Vagina (tissue), 2 donors: ENCODE results near the gene E2F1. TPM values are rescaled to one million over a fixed set of nuclear protein-coding genes. Genes with fewer than 3 reads are reported as not detected.

Experiments used
- DNase-seq, 2 donors: peaks; one replicate each; pipeline ENCODE4 v3.0.0-alpha.2; 2017; ENCODE audit errors: extremely low spot score in 2 of 2
- H3K27ac ChIP-seq: fragments of 200-600 bp; sonication (generic); one replicate; pipeline ENCODE4 v1.5.1; 2019
- H3K27me3 ChIP-seq: fragments of 200-600 bp; sonication (generic); one replicate; pipeline ENCODE4 v1.5.1; 2019
- H3K36me3 ChIP-seq, 2 donors: fragments of 200-600 bp; sonication (generic); one replicate each; pipeline ENCODE4 v1.5.1; 2017 to 2019
- H3K4me1 ChIP-seq: fragments of 200-600 bp; sonication (generic); one replicate; pipeline ENCODE4 v1.5.1; 2019
- H3K4me3 ChIP-seq, 2 donors: fragments of 200-600 bp; sonication (generic); 1 replicate in 1 of 2; 2 replicates in 1 of 2; pipeline ENCODE4 v1.5.1; 2016 to 2019
- H3K9me3 ChIP-seq: fragments of 200-600 bp; sonication (generic); one replicate; pipeline ENCODE4 v1.5.1; 2019
- POLR2A ChIP-seq, 2 donors: fragments of 450-650 bp; IDR thresholded peaks; one replicate each; pipeline ENCODE4 v1.6.1; 2017; ENCODE audit warnings: antibody characterized with exemption in 2 of 2, mild to moderate bottlenecking in 2 of 2, moderate library complexity in 2 of 2
- POLR2AphosphoS5 ChIP-seq, 2 donors: sonication (generic); formaldehyde crosslinking; IDR thresholded peaks; one replicate each; pipeline ENCODE4 v1.9.0; 2017; ENCODE audit warnings: antibody characterized with exemption in 2 of 2, mild to moderate bottlenecking in 2 of 2, low read depth in 1 of 2; ENCODE audit not compliant: insufficient read depth in 1 of 2
- intact Hi-C: fragments of 100-400 bp; cut with DNase I; formaldehyde crosslinking; loops from one replicate; pipeline ENCODE4 v1.15.1; 2023
- total RNA-seq: library from RNA; depleted of rRNA; stranded (reverse); fragments of >200 nt; gene quantifications from one replicate; pipeline ENCODE4 v1.2.3, GENCODE V29; 2016
- TF ChIP-seq, protein P1 (sequence below), 3 experiments: fragments of 450-650 bp in 2 of 3; fragments of 200-600 bp in 1 of 3; sonication (generic) in 1 of 3; IDR thresholded peaks; one replicate each; pipeline ENCODE4 v1.5.1; 2017 to 2019; ENCODE audit warnings: antibody characterized with exemption in 3 of 3, mild to moderate bottlenecking in 2 of 3, moderate library complexity in 2 of 3

E2F1 gene
- total RNA-seq, 1 donor from 2014 or later = 0.49 TPM

DNA sequence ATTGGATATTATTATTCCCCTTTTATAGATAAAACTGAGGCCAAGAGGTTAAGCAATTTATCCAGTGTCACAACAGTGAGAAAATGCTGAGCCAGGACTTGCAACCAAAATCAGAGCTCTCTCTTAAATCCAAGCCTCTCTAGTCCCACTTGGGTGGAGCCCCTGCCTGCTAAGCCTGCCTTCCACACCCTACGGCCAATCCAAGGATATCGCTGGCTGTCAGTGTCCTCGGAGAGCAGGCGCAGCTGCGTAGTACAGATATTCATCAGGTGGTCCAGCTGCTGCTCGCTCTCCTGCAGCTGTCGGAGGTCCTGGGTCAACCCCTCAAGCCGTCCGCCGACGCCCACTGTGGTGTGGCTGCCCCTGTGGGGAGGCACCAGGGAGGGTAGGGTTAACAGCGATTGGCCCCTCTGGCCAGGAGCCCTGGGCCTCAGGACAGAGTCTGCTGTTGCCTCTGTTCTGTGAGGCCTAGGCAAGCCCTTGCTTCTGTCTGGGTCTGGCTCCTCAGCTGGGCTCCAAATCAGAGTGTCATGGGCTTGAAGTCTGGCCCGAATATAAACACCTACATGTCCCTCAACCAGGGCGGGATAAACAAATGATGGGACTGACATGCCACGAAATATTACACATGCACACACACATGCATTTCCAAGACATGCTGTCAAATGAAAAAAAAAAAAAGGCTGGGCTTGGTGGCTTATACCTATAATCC lies 8.0 kb downstream of the E2F1 start:
- intact Hi-C loops = loop anchor here (10.0 kb wide), 1 partner anchor 57 kb away; the partner anchor contains the start of gene ZNF341
- Histone ChIP-seq H3K27me3 (no peaks in the 10 kb centered on the region), H3K4me1 (peaks cover 28% of the 10 kb centered on the region), H3K27ac (no peak overlapping the region), H3K4me3 (no peak overlapping the region), H3K9me3 (no peaks in the 10 kb centered on the region), H3K36me3 (no peaks in the 10 kb centered on the region)
- no peak for DNase-seq
- TF ChIP-seq, protein P1, sequence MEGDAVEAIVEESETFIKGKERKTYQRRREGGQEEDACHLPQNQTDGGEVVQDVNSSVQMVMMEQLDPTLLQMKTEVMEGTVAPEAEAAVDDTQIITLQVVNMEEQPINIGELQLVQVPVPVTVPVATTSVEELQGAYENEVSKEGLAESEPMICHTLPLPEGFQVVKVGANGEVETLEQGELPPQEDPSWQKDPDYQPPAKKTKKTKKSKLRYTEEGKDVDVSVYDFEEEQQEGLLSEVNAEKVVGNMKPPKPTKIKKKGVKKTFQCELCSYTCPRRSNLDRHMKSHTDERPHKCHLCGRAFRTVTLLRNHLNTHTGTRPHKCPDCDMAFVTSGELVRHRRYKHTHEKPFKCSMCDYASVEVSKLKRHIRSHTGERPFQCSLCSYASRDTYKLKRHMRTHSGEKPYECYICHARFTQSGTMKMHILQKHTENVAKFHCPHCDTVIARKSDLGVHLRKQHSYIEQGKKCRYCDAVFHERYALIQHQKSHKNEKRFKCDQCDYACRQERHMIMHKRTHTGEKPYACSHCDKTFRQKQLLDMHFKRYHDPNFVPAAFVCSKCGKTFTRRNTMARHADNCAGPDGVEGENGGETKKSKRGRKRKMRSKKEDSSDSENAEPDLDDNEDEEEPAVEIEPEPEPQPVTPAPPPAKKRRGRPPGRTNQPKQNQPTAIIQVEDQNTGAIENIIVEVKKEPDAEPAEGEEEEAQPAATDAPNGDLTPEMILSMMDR (IDR thresholded peaks at IDR 0.05) = no peak
- no peak for TF ChIP-seq POLR2A (IDR thresholded peaks at IDR 0.05)
- TF ChIP-seq POLR2AphosphoS5 (IDR thresholded peaks at IDR 0.05; ENCODE audit: insufficient read depth in 1 of 2, low read depth in 1 of 2) = peak in 1 of 2 donors; percentile 48

DNA sequence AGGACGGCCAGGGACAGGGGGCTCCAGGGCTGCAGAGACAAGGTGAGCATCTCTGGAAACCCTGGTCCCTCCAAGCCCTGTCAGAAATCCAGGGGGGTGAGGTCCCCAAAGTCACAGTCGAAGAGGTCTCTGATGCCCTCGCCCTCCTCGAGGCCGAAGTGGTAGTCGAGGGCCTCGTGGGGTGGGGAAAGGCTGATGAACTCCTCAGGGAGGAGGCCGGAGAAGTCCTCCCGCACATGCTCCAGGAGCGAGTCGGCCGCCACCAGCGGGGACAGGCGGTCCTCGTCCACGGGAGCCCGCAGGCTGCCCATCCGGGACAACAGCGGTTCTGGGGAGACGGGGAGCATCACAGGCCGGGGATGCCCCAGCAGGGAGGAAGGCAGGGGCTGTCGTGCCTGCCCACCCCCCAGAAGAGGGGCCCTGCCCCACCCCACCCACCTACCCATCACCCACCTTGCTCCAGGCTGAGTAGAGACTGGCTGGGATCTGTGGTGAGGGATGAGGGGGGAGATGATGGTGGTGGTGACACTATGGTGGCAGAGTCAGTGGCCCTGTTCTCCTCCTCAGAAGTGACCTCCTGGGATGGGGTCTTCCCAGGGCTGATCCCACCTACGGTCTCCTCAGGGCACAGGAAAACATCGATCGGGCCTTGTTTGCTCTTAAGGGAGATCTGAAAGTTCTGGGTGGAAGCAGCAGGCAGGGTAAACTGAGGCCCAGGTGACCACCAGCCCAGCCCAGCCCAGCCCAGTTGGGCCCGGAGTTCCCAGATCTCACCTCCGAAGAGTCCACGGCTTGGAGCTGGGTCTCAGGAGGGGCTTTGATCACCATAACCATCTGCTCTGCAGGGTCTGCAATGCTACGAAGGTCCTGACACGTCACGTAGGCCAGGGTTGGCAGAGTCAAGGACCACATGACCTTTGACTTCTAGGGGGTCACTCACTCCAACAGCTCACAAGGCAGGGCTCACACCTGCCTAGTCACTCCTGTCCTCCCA lies 9.2 kb downstream of the E2F1 start:
- Histone ChIP-seq H3K36me3 (no peaks in the 10 kb centered on the region), H3K9me3 (no peaks in the 10 kb centered on the region), H3K4me3 (no peak overlapping the region), H3K27me3 (no peaks in the 10 kb centered on the region), H3K4me1 (peaks cover 40% of the 10 kb centered on the region), H3K27ac (peak overlapping the region; percentile 95)
- DNase-seq = no peak
- intact Hi-C loops = loop anchor here (10.0 kb wide), 1 partner anchor 58 kb away; the partner anchor contains the start of gene ZNF341
- TF ChIP-seq, protein P1 (IDR thresholded peaks at IDR 0.05) = no peak
- TF ChIP-seq POLR2A (IDR thresholded peaks at IDR 0.05) (no peak), POLR2AphosphoS5 (IDR thresholded peaks at IDR 0.05; ENCODE audit: insufficient read depth in 1 of 2, low read depth in 1 of 2) (no peak)

DNA sequence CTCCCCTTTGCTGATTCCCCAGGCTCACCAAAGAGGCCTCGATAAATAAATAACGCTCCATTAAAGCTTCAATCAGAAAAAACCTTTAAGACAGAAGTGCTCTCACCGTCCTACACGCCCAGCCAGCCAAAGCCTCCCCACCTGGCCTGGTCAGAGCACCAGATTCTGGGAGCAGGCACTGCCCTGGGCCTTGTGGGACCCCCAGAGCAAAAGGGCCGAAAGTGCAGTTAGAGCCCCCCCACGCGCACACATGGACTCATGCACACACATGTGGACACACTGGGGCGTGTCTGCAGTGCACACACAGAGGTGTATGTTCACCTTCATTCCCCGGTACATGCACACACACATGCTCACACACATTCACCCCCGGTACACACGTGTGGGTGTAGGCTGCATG lies 10.1 kb downstream of the E2F1 start:
- DNase-seq = no peak
- H3K9me3 ChIP-seq = no peaks in the 10 kb centered on the region
- H3K4me3 ChIP-seq = no peak overlapping the region
- peak overlapping the region; percentile 95 for H3K27ac ChIP-seq
- intact Hi-C loops = loop anchor here (10.0 kb wide), 1 partner anchor 59 kb away; the partner anchor contains the start of gene ZNF341
- no peaks in the 10 kb centered on the region for H3K36me3 ChIP-seq
- H3K27me3 ChIP-seq = no peaks in the 10 kb centered on the region
- TF ChIP-seq POLR2A (IDR thresholded peaks at IDR 0.05) = no peak
- H3K4me1 ChIP-seq = peaks cover 47% of the 10 kb centered on the region

DNA sequence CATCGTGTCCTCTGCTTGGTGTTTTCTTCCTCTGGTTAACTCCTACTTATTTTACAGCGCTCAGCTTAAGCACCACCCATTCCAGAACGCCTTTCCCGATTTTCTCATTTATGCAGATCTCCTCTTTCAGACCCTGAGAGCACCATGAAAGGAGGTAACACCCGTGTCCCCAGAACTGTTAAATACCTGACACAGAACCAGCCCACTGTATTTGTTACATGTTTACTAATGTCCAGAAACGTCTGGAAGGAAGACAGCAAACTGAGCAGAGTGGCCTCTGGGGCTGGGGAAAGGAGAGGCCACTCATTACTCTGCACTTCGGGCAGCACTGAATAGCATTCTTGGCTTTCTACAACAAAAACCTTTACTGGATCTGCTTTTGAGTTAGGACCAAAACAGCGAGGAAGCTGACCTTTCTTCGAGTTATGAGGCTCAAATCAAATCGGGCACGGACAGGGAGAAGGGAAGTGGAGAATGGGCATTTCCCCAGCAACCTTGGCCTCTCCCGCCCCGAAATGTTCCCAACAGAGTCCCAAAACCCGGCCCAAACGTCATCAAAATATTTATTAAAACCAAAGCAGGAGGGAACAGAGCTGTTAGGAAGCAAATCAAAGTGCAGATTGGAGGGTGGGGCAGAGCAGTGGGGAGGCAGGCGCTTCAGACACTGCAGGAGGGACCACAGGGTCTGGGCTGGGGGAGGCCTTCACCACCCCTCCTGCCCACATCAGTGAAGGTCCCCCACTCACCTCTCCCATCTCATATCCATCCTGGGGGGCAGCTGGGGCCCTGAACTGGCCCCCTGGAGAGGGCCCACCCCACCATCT lies 10.8 kb downstream of the E2F1 start:
- Histone ChIP-seq H3K27ac (peak overlapping the region; percentile 95), H3K27me3 (no peaks in the 10 kb centered on the region), H3K4me1 (peaks cover 47% of the 10 kb centered on the region), H3K4me3 (peak overlapping the region; percentile 63 to 75), H3K36me3 (no peaks in the 10 kb centered on the region), H3K9me3 (no peaks in the 10 kb centered on the region)
- no peak for DNase-seq
- TF ChIP-seq, protein P1 (IDR thresholded peaks at IDR 0.05) = peak in 1 of 3 experiments; percentile 1
- peak; percentile 39 to 40 for TF ChIP-seq POLR2AphosphoS5 (IDR thresholded peaks at IDR 0.05; ENCODE audit: insufficient read depth in 1 of 2, low read depth in 1 of 2)
- TF ChIP-seq POLR2A (IDR thresholded peaks at IDR 0.05) = no peak
- intact Hi-C loops = loop anchor here (10.0 kb wide), 1 partner anchor 59 kb away; the partner anchor contains the start of gene ZNF341
